ENCODE data around the gene HMBS. TPM values are rescaled to one million over a fixed set of nuclear protein-coding genes. Genes with fewer than 3 reads are reported as not detected.
"Not testable (repeated sequence)": the region's sequence is repeated elsewhere in the genome, so short reads cannot be mapped to it uniquely, and the experiment has no call there.

The HMBS gene
- total and polyA plus RNA-seq, 4 donors = 10.5 to 224 (median 26.7) TPM

- peaks cover 4 to 18% (median 12%) of the 10 kb centered on the region in 4 donors for H3K36me3 ChIP-seq (ENCODE audit: control insufficient read depth in 4 of 4, insufficient read depth in 3 of 4, low read depth in 1 of 4, low read length in 3 of 4)
- no peaks in the 10 kb centered on the region for H3K27me3 ChIP-seq (ENCODE audit: control insufficient read depth in 4 of 4, insufficient read depth in 4 of 4, low read length in 3 of 4)
- peak overlapping the region; percentile 81 to 98 (median 94) for H3K4me3 ChIP-seq (ENCODE audit: low read depth in 1 of 3, low read length in 3 of 3)
- H3K4me1 ChIP-seq (ENCODE audit: control insufficient read depth in 4 of 4, insufficient read depth in 4 of 4, low read length in 3 of 4) = peaks cover 0 to 27% (median 21%) of the 10 kb centered on the region in 4 donors
- 1% methylated on average over 29 of the region's 29 CpGs for WGBS
- no peak for TF ChIP-seq MAX (IDR thresholded peaks at IDR 0.05)
- TF ChIP-seq FOXA2 (IDR thresholded peaks at IDR 0.05) = no peak
- H3K9ac ChIP-seq (ENCODE audit: low read depth in 1 of 2, low read length in 2 of 2) = peak overlapping the region; percentile 82 to 84
- no peak for DNase-seq (ENCODE audit: low spot score)
- peak overlapping the region; percentile 89 to 90 for H3K27ac ChIP-seq (ENCODE audit: low read depth in 1 of 2, low read length in 2 of 2)
- no peaks in the 10 kb centered on the region for H3K9me3 ChIP-seq (ENCODE audit: control insufficient read depth in 4 of 4, low read length in 3 of 4)
Measured at GRCh38 chr11:119100994-119101758, 16.5 kb downstream of the HMBS start.

- Histone ChIP-seq H3K36me3 (ENCODE audit: control insufficient read depth in 4 of 4, insufficient read depth in 3 of 4, low read depth in 1 of 4, low read length in 3 of 4) (peaks cover 4 to 15% (median 10%) of the 10 kb centered on the region in 4 donors), H3K4me3 (ENCODE audit: low read depth in 1 of 3, low read length in 3 of 3) (peak within 1 kb of the TSS; percentile 81 to 98 (median 94)), H3K27me3 (ENCODE audit: control insufficient read depth in 4 of 4, insufficient read depth in 4 of 4, low read length in 3 of 4) (no peaks in the 10 kb centered on the region), H3K9me3 (ENCODE audit: control insufficient read depth in 4 of 4, low read length in 3 of 4) (no peaks in the 10 kb centered on the region), H3K9ac (ENCODE audit: low read depth in 1 of 2, low read length in 2 of 2) (peak within 1 kb of the TSS; percentile 82 to 84), H3K27ac (ENCODE audit: low read depth in 1 of 2, low read length in 2 of 2) (peak within 1 kb of the TSS; percentile 89 to 90), H3K4me1 (ENCODE audit: control insufficient read depth in 4 of 4, insufficient read depth in 4 of 4, low read length in 3 of 4) (peaks cover 0 to 34% (median 25%) of the 10 kb centered on the region in 4 donors)
- WGBS = under 1% methylated on average over 32 of the region's 32 CpGs
- TF ChIP-seq CTCF (IDR thresholded peaks at IDR 0.05; ENCODE audit: low read depth, low read length, missing input control) (no peak), REST (IDR thresholded peaks at IDR 0.05) (no peak), RXRA (IDR thresholded peaks at IDR 0.05) (peak in 1 of 2 donors; percentile 54), NR2F2 (IDR thresholded peaks at IDR 0.05) (peak; percentile 85), FOXA2 (IDR thresholded peaks at IDR 0.05) (no peak), FOXA1 (IDR thresholded peaks at IDR 0.05) (no peak), EGR1 (IDR thresholded peaks at IDR 0.05; ENCODE audit: low read depth in 2 of 2) (peak in 1 of 2 donors; percentile 39), GABPA (IDR thresholded peaks at IDR 0.05 in 1 of 2, conservative IDR thresholded peaks at IDR 0.05 in 1 of 2) (peak; percentile 81 to 92), HNF4G (IDR thresholded peaks at IDR 0.05) (no peak), TAF1 (conservative IDR thresholded peaks at IDR 0.05) (peak; percentile 33), ZBTB33 (IDR thresholded peaks at IDR 0.05) (peak; percentile 43), JUND (IDR thresholded peaks at IDR 0.05) (no peak), SP1 (IDR thresholded peaks at IDR 0.05) (peak; percentile 59), YY1 (IDR thresholded peaks at IDR 0.05) (peak; percentile 100), MAX (IDR thresholded peaks at IDR 0.05) (peak; percentile 98), HNF4A (conservative IDR thresholded peaks at IDR 0.05) (peak; percentile 21 to 26)
- peak; percentile 85 for DNase-seq (ENCODE audit: low spot score)
Measured at GRCh38 chr11:119101759-119102423, 17.2 kb downstream of the HMBS start, which contains the start of gene DPAGT1. Gene DPAGT1 (minus strand): TSS chr11:119101853. CDS start chr11:119101655, 198 bp downstream.

GRCh38 chr11:119103161-119103664 is 18.5 kb downstream of the HMBS start:
- H3K9me3 ChIP-seq (ENCODE audit: control insufficient read depth in 4 of 4, low read length in 3 of 4); H3K4me3 ChIP-seq (ENCODE audit: low read depth in 1 of 3, low read length in 3 of 3); DNase-seq (ENCODE audit: low spot score); H3K36me3 ChIP-seq (ENCODE audit: control insufficient read depth in 4 of 4, insufficient read depth in 3 of 4, low read depth in 1 of 4, low read length in 3 of 4); H3K9ac ChIP-seq (ENCODE audit: low read depth in 1 of 2, low read length in 2 of 2); H3K27me3 ChIP-seq (ENCODE audit: control insufficient read depth in 4 of 4, insufficient read depth in 4 of 4, low read length in 3 of 4); H3K27ac ChIP-seq (ENCODE audit: low read depth in 1 of 2, low read length in 2 of 2): not testable (repeated sequence)
- 88% methylated on average over 18 of the region's 18 CpGs for WGBS
- H3K4me1 ChIP-seq (ENCODE audit: control insufficient read depth in 4 of 4, insufficient read depth in 4 of 4, low read length in 3 of 4) = peaks cover 2 to 40% (median 30%) of the 10 kb centered on the region in 4 donors

Data from liver (tissue), 9 donors.